BE2C (cell line): ENCODE measurements around the gene LRSAM1.

Experiments
- DNase-seq: peaks from one replicate; pipeline ENCODE4 v3.0.0-alpha.2; 2020
- H3K27me3 ChIP-seq: fragments of 250-450 bp; sonication (Bioruptor Pico); 2 replicates; pipeline ENCODE4 v1.5.1; 2020; ENCODE audit warnings: mild to moderate bottlenecking
- H3K36me3 ChIP-seq: fragments of 250-450 bp; sonication (Bioruptor Pico); 2 replicates; pipeline ENCODE4 v1.5.1; 2020; ENCODE audit warnings: mild to moderate bottlenecking
- H3K4me1 ChIP-seq: fragments of 250-450 bp; sonication (Bioruptor Pico); 2 replicates; pipeline ENCODE4 v1.5.1; 2020
- H3K4me3 ChIP-seq: 2 replicates; pipeline ENCODE4 v1.5.1; 2011; ENCODE audit warnings: low read depth, low read length
- H3K9me3 ChIP-seq: fragments of 250-450 bp; sonication (Bioruptor Pico); 2 replicates; pipeline ENCODE4 v1.5.1; 2020
- TF ChIP-seq, protein P1 (sequence below): IDR thresholded peaks from 2 replicates; pipeline ENCODE4 v1.5.1; 2012; ENCODE audit warnings: mild to moderate bottlenecking, low read depth, low read length

LRSAM1 gene

GRCh38 chr9:127438394-127438793 is 12.9 kb upstream of the LRSAM1 start:
- Histone ChIP-seq H3K4me3 (no peak overlapping the region), H3K27me3 (no peaks in the 10 kb centered on the region), H3K4me1 (no peaks in the 10 kb centered on the region), H3K36me3 (peaks cover 94% of the 10 kb centered on the region), H3K9me3 (no peaks in the 10 kb centered on the region)
- TF ChIP-seq, protein P1, sequence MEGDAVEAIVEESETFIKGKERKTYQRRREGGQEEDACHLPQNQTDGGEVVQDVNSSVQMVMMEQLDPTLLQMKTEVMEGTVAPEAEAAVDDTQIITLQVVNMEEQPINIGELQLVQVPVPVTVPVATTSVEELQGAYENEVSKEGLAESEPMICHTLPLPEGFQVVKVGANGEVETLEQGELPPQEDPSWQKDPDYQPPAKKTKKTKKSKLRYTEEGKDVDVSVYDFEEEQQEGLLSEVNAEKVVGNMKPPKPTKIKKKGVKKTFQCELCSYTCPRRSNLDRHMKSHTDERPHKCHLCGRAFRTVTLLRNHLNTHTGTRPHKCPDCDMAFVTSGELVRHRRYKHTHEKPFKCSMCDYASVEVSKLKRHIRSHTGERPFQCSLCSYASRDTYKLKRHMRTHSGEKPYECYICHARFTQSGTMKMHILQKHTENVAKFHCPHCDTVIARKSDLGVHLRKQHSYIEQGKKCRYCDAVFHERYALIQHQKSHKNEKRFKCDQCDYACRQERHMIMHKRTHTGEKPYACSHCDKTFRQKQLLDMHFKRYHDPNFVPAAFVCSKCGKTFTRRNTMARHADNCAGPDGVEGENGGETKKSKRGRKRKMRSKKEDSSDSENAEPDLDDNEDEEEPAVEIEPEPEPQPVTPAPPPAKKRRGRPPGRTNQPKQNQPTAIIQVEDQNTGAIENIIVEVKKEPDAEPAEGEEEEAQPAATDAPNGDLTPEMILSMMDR, result no peak
- DNase-seq, result no peak

DNA sequence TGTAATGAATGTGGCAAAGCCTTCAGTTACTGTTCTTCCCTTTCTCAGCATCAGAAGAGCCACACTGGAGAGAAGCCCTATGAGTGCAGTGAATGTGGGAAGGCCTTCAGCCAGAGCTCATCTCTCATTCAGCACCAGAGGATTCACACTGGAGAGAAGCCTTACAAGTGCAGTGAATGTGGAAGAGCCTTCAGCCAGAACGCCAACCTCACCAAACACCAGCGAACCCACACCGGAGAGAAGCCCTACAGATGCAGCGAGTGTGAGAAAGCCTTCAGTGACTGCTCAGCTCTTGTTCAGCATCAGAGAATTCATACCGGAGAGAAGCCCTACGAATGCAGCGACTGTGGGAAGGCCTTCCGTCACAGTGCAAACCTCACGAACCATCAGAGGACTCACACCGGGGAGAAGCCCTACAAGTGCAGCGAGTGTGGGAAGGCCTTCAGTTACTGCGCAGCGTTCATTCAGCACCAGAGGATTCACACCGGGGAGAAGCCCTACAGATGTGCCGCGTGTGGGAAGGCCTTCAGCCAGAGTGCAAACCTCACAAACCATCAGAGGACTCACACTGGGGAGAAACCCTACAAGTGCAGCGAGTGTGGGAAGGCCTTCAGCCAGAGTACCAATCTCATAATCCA is 6.9 kb upstream of the LRSAM1 start:
- no peak overlapping the region for H3K4me3 ChIP-seq
- peaks cover 2% of the 10 kb centered on the region for H3K9me3 ChIP-seq
- H3K4me1 ChIP-seq, result no peaks in the 10 kb centered on the region
- TF ChIP-seq, protein P1, result no peak
- peaks cover 93% of the 10 kb centered on the region for H3K36me3 ChIP-seq
- H3K27me3 ChIP-seq, result no peaks in the 10 kb centered on the region
- DNase-seq, result no peak

GRCh38 chr9:127444921-127445850 is 6.1 kb upstream of the LRSAM1 start:
- TF ChIP-seq, protein P1, result no peak
- no peak for DNase-seq
- H3K4me1 ChIP-seq, result no peaks in the 10 kb centered on the region
- H3K27me3 ChIP-seq, result no peaks in the 10 kb centered on the region
- peaks cover 2% of the 10 kb centered on the region for H3K9me3 ChIP-seq
- H3K4me3 ChIP-seq, result no peak overlapping the region
- H3K36me3 ChIP-seq, result peaks cover 95% of the 10 kb centered on the region

GRCh38 chr9:127445851-127446712 is 5.2 kb upstream of the LRSAM1 start:
- no peaks in the 10 kb centered on the region for H3K4me1 ChIP-seq
- H3K9me3 ChIP-seq, result peaks cover 2% of the 10 kb centered on the region
- TF ChIP-seq, protein P1, result no peak
- peaks cover 95% of the 10 kb centered on the region for H3K36me3 ChIP-seq
- no peaks in the 10 kb centered on the region for H3K27me3 ChIP-seq
- no peak for DNase-seq
- H3K4me3 ChIP-seq, result no peak overlapping the region

DNA sequence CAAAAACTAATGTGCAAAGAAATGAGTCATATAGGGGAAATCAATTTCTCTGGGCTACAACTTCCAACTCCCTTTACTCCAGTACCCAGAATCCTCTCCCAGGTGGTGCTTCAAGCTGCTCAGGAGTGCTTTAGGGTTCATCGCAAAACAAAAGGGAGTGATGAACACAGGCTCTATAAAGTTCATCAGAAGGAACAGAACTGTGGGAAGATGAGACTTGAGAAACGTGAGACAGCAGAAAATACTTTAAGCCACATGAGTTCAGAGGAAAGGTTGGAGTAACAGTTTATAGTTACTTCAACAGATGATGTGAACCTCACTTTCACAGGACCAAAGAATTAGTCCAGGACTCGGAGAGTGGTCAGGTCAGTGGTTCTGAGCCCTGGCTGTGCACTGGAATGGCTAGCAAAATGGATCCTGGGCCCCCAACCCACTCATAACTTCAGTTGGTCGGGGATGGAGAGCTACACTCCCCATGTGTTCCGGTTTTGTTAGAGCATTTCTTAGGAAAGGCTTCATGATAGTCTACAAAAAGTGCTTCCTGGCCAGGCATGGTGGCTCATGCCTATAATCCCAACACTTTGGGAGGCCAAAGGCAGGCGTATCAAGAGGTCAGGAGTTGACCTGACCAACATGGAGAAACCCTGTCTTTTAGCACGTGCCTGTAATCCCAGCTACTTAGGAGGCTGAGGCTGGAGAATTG is 4.4 kb upstream of the LRSAM1 start:
- no peaks in the 10 kb centered on the region for H3K4me1 ChIP-seq
- no peak for DNase-seq
- TF ChIP-seq, protein P1, result no peak
- H3K9me3 ChIP-seq, result peaks cover 2% of the 10 kb centered on the region
- no peaks in the 10 kb centered on the region for H3K27me3 ChIP-seq
- H3K36me3 ChIP-seq, result peaks cover 87% of the 10 kb centered on the region
- no peak overlapping the region for H3K4me3 ChIP-seq
